NOMO-1 treated with dmso at 0.1 percent for 144 hours (cell line): Measurements from ENCODE around the gene CYP2B6.
"Not testable (repeated sequence)": the region's sequence is repeated elsewhere in the genome, so short reads cannot be mapped to it uniquely, and the experiment has no call there.

Source experiments
- DNase-seq: peaks from one replicate; lab custom pipeline; 2025; ENCODE audit not compliant: unreplicated experiment; lab: John Stamatoyannopoulos, UW

The CYP2B6 gene

DNA sequence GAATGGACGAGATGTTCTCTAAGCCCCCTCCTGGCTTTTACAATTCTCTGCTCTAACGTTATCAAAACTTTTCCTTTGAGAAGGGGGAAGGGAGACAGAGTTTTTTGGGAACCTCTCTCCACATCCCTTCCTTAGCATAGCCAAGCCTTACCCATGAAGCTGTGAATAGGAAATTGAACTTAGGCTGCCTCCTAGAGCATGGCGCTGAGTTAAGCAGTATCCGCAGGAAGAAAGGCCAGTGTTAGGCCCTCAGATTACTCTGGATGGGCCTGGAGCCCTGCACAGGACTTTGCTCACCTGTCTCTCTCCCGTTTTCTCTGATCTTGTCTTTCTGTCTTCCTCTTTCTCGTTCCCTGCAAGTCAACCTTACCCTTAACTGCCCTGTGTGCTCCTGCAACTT, 39.6 kb downstream of the CYP2B6 start:
- no peak for DNase-seq

DNA sequence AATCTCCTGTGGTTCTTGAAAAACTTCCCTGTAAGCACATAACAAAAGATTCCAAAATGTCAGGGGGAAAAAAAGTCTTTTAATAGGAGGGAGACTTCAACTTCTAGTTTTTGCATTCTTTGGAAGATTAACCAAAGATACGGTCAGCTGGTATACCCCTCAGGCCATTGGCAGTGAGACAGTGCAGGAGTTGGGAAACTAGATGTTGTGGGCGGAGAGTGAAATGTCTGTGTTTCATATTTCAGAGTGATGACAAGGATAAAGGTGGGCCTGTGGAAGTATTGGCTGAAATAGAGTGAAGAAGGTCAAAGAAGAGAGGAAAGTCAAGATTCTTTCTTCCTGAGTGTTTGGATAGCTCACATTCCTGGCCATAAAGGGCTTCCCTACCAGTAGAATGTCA, 40.8 kb downstream of the CYP2B6 start:
- DNase-seq: no peak

DNA sequence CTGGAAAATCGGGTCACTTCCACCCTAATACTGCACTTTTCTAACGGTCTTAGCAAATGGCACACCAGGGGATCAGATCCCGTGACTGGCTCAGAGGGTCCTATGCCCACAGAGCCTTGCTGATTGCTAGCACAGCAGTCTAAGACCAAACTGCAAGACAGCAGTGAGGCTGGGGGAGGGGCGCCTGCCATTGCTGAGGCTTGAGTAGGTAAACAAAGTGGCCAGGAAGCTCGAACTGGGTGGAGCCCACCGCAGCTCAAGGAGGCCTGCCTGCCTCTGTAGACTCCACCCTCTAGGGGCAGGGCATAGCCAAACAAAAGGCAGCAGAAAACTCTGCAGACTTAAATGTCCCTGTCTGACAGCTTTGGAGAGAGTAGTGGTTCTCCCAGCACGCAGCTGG, 42.2 kb downstream of the CYP2B6 start:
- not testable (repeated sequence) for DNase-seq

DNA sequence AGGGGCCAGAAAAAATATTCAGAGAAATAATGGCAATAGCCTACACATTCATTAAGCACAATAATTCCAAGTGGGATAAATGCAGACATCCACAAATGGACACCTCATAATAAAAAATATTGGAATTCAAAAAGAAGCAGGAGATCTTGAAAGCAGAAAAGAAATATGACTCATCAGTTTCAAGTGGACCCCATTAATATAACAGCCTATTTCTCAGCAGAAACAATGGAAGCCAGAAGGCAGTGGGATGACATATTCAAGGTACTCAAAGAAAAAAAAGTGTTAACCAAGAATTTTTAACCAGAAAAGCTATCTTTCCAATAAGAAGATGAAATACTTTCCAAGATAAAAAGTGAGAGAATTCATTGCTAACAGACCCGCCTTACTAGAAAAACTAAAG, 48.7 kb downstream of the CYP2B6 start:
- no peak for DNase-seq

DNA sequence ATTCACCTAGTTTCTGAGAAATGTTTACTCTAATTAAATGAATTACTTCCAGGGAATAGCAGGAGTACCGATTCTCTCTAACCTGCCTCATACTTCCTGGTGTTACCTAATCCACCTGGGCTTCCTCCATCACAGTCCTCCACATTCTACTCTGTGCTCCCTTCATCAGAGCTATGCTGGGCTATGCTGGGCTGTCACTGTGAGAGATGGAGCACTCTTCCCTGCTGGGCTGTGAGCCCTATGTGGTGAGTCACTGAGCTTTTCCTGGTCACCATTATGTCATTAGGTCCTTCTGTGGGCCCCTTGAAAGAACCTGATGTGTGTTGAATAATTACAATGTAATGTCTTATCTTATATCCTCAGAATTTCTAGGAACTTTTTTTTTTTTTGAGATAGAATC, 54.0 kb downstream of the CYP2B6 start:
- not testable (repeated sequence) for DNase-seq

DNA sequence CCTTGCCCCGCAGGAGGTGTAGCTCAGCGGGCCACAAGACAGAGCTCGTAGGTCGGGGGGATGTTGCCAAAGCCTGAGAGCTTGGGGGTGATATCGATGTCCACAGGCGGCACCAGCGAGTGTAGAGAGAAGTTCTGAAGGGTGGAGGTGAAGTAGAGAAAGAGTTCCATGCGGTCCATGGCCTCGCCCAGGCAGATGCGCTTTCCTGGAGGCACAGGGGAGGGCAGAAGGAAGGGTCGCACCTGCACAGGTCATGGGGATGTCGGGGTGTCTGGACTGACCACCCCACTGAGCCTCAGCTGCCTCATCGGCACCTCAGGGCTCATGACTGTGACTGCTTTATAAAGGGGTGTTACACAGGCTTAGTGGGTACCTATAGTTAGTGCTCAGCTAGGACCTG, 59.3 kb downstream of the CYP2B6 start:
- DNase-seq: no peak

DNA sequence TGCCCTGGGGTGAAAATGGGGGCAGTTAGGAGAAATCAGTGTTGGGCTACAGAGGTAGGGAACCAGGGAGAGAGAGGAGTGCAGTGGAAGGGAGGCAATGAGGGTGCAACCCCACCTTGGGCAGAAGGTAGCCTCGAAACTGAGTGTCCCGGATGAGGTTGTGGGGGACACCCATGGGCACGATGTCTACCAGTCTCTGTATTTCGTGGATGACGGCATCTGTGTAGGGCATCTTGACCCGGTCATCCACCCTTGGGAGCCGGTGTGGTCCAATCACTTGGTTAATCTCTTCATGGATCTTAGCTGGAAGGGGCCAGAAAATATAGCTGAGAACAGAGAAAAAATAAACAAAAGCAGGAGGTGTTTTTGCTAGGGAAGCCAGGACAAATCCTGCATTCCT, 61.1 kb downstream of the CYP2B6 start:
- not testable (repeated sequence) for DNase-seq

DNA sequence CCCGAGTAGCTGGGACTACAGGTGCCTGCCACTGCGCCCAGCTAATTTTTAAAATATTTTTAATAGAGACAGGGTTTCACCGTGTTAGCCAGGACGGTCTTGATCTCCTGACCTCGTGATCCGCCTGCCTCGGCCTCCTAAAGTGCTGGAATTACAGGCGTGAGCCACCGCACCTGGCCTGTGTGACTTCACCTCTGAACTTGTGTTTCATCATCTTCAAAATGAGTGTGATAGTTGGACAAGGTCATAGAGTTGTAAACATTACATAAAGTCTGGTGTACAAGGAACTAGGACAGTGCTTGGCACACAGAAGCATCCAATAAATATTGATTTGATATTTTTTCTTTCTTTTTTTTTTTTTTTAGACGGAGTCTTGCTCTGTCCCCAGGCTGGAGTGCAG, 62.2 kb downstream of the CYP2B6 start:
- DNase-seq: not testable (repeated sequence)

DNA sequence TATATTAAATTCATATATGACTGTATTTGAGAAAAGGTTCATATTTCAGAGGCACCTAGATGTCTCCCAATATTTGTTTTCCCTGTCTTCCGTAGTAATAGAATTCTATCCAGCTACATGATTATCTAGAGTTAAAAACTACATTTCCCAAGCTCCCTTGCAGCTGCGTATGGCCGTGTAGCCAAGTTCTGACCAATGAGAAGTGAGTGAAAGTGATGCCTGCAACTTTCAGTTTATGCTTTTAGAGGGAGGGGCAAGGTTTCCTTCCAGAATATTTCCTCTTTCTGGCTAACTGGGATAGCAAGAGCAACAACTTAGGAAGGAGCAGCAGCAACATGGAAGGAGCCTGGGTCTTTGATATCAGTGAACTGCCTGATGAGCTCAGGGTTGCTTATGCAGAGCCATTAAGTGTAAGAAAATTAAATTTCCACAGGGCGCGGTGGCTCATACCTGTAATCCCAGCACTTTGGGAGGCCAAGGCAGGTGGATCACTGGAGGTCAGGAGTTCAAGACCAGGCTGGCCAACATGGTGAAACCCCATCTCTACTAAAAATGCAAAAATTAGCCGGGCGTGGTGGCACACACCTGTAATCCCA, 74.0 kb downstream of the CYP2B6 start:
- DNase-seq: no peak
